Activated CD4-positive, CD25-positive, alpha-beta regulatory T cell treated with anti-CD3 and anti-CD28 coated beads, Interleukin-2, amount 50 U/mL, for 24 hours (primary cell): ENCODE results near the gene SLC6A1.
"Not testable (repeated sequence)": the region's sequence is repeated elsewhere in the genome, so short reads cannot be mapped to it uniquely, and the experiment has no call there.

Experiments
- ATAC-seq, 2 donors: fragments of 150-1000 bp; cut with Tn5 transposase; one replicate each; pipeline ENCODE4 v1.10.0; 2021; ENCODE audit warnings: mild to moderate bottlenecking in 1 of 2, moderate library complexity in 1 of 2

SLC6A1 gene

GRCh38 chr3:11071096-11071755 lies 78.7 kb downstream of the SLC6A1 start:
- ATAC-seq, result no peak

- no peak for ATAC-seq
These were observed 80.1 kb downstream of the SLC6A1 start for GRCh38 chr3:11072631-11073030.

GRCh38 chr3:11074011-11074410 lies 81.5 kb downstream of the SLC6A1 start:
- no peak for ATAC-seq

- no peak for ATAC-seq
These were observed 81.9 kb downstream of the SLC6A1 start for GRCh38 chr3:11074451-11074850.

- not testable (repeated sequence) for ATAC-seq
These were observed 82.6 kb downstream of the SLC6A1 start for GRCh38 chr3:11075122-11075521.

- no peak for ATAC-seq
These were observed 84.2 kb downstream of the SLC6A1 start for GRCh38 chr3:11076711-11077110.

- no peak for ATAC-seq
These were observed 84.9 kb downstream of the SLC6A1 start for GRCh38 chr3:11077466-11077865.

- no peak for ATAC-seq
These were observed 86.4 kb downstream of the SLC6A1 start for GRCh38 chr3:11078826-11079515.

- ATAC-seq, result no peak
These were observed 87.9 kb downstream of the SLC6A1 start for GRCh38 chr3:11080492-11080891.

GRCh38 chr3:11084098-11084497 lies 91.5 kb downstream of the SLC6A1 start:
- no peak for ATAC-seq

GRCh38 chr3:11084677-11085076 lies 92.1 kb downstream of the SLC6A1 start:
- no peak for ATAC-seq

- ATAC-seq, result no peak
These were observed 92.7 kb downstream of the SLC6A1 start for GRCh38 chr3:11085093-11085840.

- no peak for ATAC-seq
These were observed 94.3 kb downstream of the SLC6A1 start for GRCh38 chr3:11086856-11087255.

- ATAC-seq, result no peak
These were observed 95.5 kb downstream of the SLC6A1 start for GRCh38 chr3:11088066-11088465.

GRCh38 chr3:11088831-11089230 lies 96.3 kb downstream of the SLC6A1 start:
- no peak for ATAC-seq
